Posterior vena cava (tissue), 2 donors: ENCODE measurements around the gene PRRX1. TPM values are rescaled to one million over a fixed set of nuclear protein-coding genes. Genes with fewer than 3 reads are reported as not detected.

Source experiments
- DNase-seq: peaks from one replicate; pipeline ENCODE4 v3.0.0-alpha.2; 2020; ENCODE audit warnings: low spot score
- intact Hi-C, 2 donors: fragments of 100-400 bp; cut with DNase I; formaldehyde crosslinking; loops; one replicate each; pipeline versions ENCODE4 v1.14.1 to v1.14.2; 2022 to 2023
- total RNA-seq, 2 donors: library from RNA; stranded (reverse); fragmentation: NEBNext Ultra II Directional; extraction: Animal tissue kit (Norgen Biotek cat#: 25700); gene quantifications; one replicate each; pipeline ENCODE4 v1.2.1, GENCODE V29; 2021
- donor health status: DM: yes; HTN: yes; CAD: no.
- donor health status: DM: yes; HTN: yes; CAD: no.

Gene PRRX1
- total RNA-seq, 2 donors from 2014 or later: 240 to 244 TPM

DNA sequence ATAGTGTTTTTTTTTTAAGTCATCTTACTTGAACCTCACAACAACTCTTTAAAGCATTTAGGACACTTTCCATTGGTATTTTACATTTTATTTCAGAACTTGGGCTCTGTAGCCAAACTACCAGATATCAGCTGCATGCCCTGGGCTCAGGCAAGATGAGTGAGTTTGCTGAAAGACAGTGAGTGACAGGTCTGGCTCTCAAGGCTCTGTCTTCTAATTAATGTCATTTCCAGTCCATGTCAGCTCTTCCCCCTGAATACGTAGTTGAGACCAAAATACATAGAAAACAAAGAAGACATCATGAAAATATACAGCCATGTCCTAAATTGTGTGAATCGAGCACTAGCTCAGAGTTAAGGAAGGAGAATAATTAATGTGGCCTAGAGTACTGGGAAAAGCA, 39.7 kb downstream of the PRRX1 start:
- no peak for DNase-seq
- intact Hi-C loops: no loop called here

- intact Hi-C loops: no loop called here
- DNase-seq: no peak
These were observed 40.3 kb downstream of the PRRX1 start for GRCh38 chr1:170704256-170704655.

GRCh38 chr1:170705981-170706380, 42.0 kb downstream of the PRRX1 start:
- intact Hi-C loops: no loop called here
- DNase-seq: no peak

- intact Hi-C loops: no loop called here
These were observed 43.2 kb downstream of the PRRX1 start for GRCh38 chr1:170707117-170707516.

GRCh38 chr1:170707959-170708655, 44.2 kb downstream of the PRRX1 start:
- intact Hi-C loops: no loop called here
- no peak for DNase-seq

More at GRCh38 chr1:170707117-170707516, 43.2 kb downstream of the PRRX1 start:
- no peak for DNase-seq

DNA sequence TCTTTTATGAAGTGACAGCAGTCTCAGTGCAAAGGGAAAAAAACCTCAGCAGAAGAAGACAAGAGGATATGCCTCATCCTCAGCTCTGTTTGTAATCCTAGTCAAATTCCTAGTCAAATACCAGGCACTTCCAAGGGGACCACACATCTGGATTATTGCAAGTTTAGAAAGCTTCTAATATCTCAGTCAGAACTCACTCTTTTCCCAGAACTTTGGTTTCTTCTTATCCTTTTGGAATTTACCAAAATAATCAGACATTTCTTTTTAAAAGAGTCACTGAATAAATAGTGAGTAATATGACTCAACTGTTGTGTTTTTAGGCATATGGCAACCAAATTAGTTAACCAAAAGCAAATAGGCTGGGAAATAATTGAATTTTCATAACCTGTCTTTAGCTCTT, 47.8 kb downstream of the PRRX1 start:
- intact Hi-C loops: no loop called here
- no peak for DNase-seq

GRCh38 chr1:170714163-170714562, 50.2 kb downstream of the PRRX1 start:
- intact Hi-C loops: no loop called here
- DNase-seq: no peak

DNA sequence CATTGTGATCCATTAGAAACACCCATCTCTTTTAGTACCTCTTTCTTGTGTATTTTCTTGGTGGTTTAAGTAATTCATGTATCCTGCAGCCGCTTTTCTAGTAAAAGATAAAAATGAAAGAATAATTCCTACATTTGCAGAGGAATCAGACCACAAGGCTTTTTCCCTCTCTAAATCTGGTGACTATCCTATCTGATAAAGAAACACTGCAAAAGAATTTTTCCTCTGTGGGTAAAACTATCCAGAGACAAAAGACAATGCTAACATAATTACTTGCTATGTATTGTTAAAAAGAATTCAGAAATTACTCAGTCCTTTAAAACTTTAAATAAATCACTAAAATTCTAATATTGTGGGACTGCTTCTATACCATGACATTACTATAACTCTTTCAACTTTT, 51.0 kb downstream of the PRRX1 start:
- intact Hi-C loops: no loop called here
- DNase-seq: no peak

GRCh38 chr1:170716835-170717429, 53.0 kb downstream of the PRRX1 start:
- intact Hi-C loops: no loop called here
- DNase-seq: no peak

- intact Hi-C loops: loop anchor here in 1 of 2 donors (10.0 kb wide), 1 partner anchor 46 kb away; no protein-coding TSS in a partner anchor
- no peak for DNase-seq
These were observed 56.7 kb downstream of the PRRX1 start for GRCh38 chr1:170720661-170721060.

- no peak for DNase-seq
- intact Hi-C loops: loop anchor here in 1 of 2 donors (10.0 kb wide), 1 partner anchor 47 kb away; no protein-coding TSS in a partner anchor
These were observed 57.7 kb downstream of the PRRX1 start for GRCh38 chr1:170721621-170722020.

GRCh38 chr1:170723518-170723917, 59.6 kb downstream of the PRRX1 start:
- intact Hi-C loops: loop anchor here in 1 of 2 donors (10.0 kb wide), 1 partner anchor 49 kb away; no protein-coding TSS in a partner anchor
- DNase-seq: no peak

- intact Hi-C loops: loop anchor here in 1 of 2 donors (10.0 kb wide), 1 partner anchor 51 kb away; no protein-coding TSS in a partner anchor
- no peak for DNase-seq
These were observed 61.4 kb downstream of the PRRX1 start for GRCh38 chr1:170725326-170725725.

GRCh38 chr1:170727963-170728362, 64.0 kb downstream of the PRRX1 start:
- intact Hi-C loops: loop anchor here in 1 of 2 donors (10.0 kb wide), 1 partner anchor 53 kb away; no protein-coding TSS in a partner anchor

DNA sequence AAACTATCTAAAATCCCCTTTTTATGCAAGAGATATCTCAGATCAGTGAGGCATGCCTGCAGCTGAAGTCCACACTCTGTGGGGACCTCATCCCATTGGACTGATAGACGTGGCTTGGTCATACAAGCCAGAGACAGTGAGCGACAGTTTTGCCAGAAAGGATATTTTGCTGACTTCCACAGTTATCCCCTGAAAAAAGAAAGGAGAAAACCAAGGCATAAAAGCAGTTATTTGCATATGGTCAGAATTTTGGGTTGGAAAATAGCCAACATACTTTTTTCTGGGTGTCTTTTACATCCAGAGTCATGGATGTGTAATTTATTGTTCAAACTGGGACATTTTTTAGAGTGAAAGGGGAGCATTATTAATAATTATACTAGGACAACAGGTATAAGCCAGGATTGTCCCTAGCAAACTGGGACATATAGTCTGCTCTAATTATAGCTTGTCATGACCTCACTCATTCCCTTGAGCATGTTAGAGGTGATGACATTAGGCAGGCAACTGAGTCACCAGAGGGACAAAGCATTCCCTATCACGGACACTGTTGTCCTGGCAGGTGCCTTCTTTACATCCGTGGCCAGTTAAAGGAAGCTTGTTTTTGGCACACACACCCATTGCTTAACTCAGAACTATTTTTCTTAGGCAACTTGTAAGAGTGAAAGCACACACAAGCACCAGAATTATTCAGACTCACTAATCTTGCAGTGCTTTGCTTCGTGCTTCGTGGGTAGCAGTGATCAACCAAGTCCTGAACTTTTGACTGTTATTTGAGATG, 65.5 kb downstream of the PRRX1 start:
- intact Hi-C loops: loop anchor here (10.0 kb wide), 2 partner anchors 55 to 1925 kb away; no protein-coding TSS in a partner anchor
- DNase-seq: no peak

More at GRCh38 chr1:170727963-170728362, 64.0 kb downstream of the PRRX1 start:
- no peak for DNase-seq

- intact Hi-C loops: loop anchor here in 1 of 2 donors (10.0 kb wide), 1 partner anchor 1925 kb away; no protein-coding TSS in a partner anchor
- DNase-seq: no peak
These were observed 66.1 kb downstream of the PRRX1 start for GRCh38 chr1:170730014-170730413.

DNA sequence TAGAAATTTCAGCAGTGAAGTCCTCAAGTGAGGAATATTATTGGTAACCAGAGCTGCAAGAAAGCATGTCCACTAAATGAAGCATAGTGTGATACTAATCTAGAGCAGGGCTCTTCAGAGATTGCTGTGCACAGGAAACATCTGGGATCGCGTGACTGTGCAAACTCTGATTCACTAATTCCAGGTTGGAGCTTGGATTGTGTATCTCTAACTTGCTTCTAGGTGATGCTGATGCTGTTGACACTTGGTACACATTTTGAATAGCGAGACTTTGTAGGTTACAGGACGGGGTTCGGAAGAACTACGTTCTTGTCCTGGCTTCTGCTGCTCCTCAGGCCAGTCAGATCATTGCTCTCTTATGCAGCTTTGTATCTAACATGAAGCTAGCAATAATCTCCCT, 66.5 kb downstream of the PRRX1 start:
- no peak for DNase-seq
- intact Hi-C loops: loop anchor here in 1 of 2 donors (10.0 kb wide), 1 partner anchor 1926 kb away; no protein-coding TSS in a partner anchor

DNA sequence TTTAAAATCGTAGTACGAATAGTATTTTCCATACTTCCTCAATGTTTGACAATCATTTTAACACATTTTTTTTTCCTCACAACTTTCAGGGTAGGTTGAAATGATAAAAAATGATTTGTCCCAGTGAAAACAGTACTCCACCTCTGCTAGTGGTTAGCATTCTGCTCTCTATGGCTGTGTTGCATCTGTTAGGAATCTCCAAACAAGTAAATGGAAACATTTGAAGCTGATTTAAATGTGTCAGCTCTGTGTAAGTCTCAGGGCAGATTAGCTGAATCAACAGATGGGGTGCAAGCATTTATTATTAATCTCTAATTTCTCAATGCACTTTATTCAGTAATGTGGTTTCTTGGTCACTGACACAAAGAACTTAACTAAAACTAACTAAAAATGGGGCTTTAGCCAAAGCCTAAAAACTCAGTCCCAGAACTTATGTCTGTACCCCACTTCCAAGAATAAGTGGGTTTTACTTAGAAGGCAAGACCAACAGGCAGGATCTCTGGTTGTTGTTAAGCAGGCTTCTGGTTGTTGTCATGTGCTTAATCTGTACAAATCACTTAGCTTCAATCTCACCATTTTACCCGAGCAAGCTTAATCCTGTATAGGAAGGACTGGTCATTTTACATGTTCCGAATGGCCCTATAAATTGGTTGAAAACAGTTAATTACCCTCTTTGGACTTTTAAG, 67.8 kb downstream of the PRRX1 start:
- intact Hi-C loops: loop anchor here in 1 of 2 donors (10.0 kb wide), 1 partner anchor 1927 kb away; no protein-coding TSS in a partner anchor
- DNase-seq: no peak

DNA sequence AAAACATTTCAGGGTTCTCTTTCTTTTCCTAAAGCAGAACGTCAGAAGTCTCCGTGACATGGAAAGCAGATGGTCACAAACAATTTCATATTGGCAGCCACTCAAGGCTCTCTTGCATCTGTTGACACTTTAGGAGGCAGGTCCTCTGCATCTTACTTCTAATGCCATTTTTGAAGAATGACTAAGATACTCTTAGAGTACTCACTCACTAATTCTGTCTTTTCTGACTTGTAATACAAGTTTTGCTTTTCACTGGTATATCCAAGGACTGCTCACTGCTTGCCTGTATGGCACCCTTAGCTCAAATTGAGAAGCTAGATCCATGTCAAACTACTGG, 68.3 kb downstream of the PRRX1 start:
- DNase-seq: no peak
- intact Hi-C loops: loop anchor here in 1 of 2 donors (10.0 kb wide), 1 partner anchor 1927 kb away; no protein-coding TSS in a partner anchor
